Epithelial cell of esophagus (primary cell): ENCODE measurements around the gene RPL13A.
"Not testable (repeated sequence)": the region's sequence is repeated elsewhere in the genome, so short reads cannot be mapped to it uniquely, and the experiment has no call there.

ENCODE experiments used
- DNase-seq: peaks from one replicate; pipeline ENCODE4 v3.0.0; 2010; ENCODE audit warnings: low read depth
- H3K4me3 ChIP-seq: 2 replicates; pipeline ENCODE4 v1.5.1; 2011; ENCODE audit warnings: mild to moderate bottlenecking, low read length, control low read depth
- TF ChIP-seq, protein P1 (sequence below): IDR thresholded peaks from 2 replicates; pipeline ENCODE4 v1.5.1; 2011; ENCODE audit warnings: low read depth, mild to moderate bottlenecking, low read length, control low read depth, inconsistent platforms; ENCODE audit not compliant: insufficient read depth; ENCODE audit errors: missing control alignments

RPL13A gene

GRCh38 chr19:49468199-49468598 is 19.2 kb upstream of the RPL13A start:
- DNase-seq: peak; percentile 84
- TF ChIP-seq, protein P1, sequence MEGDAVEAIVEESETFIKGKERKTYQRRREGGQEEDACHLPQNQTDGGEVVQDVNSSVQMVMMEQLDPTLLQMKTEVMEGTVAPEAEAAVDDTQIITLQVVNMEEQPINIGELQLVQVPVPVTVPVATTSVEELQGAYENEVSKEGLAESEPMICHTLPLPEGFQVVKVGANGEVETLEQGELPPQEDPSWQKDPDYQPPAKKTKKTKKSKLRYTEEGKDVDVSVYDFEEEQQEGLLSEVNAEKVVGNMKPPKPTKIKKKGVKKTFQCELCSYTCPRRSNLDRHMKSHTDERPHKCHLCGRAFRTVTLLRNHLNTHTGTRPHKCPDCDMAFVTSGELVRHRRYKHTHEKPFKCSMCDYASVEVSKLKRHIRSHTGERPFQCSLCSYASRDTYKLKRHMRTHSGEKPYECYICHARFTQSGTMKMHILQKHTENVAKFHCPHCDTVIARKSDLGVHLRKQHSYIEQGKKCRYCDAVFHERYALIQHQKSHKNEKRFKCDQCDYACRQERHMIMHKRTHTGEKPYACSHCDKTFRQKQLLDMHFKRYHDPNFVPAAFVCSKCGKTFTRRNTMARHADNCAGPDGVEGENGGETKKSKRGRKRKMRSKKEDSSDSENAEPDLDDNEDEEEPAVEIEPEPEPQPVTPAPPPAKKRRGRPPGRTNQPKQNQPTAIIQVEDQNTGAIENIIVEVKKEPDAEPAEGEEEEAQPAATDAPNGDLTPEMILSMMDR: no peak
- H3K4me3 ChIP-seq: peak overlapping the region; percentile 10

GRCh38 chr19:49468746-49469447 is 18.5 kb upstream of the RPL13A start:
- DNase-seq: peak; percentile 75
- H3K4me3 ChIP-seq: peak overlapping the region; percentile 10
- TF ChIP-seq, protein P1: no peak

GRCh38 chr19:49469828-49470614 is 17.4 kb upstream of the RPL13A start:
- H3K4me3 ChIP-seq: no peak overlapping the region
- TF ChIP-seq, protein P1: no peak
- DNase-seq: peak; percentile 10

GRCh38 chr19:49470615-49470978 is 16.8 kb upstream of the RPL13A start:
- TF ChIP-seq, protein P1: no peak
- no peak overlapping the region for H3K4me3 ChIP-seq
- DNase-seq: no peak

GRCh38 chr19:49472936-49473335 is 14.5 kb upstream of the RPL13A start:
- DNase-seq: no peak
- TF ChIP-seq, protein P1: no peak
- H3K4me3 ChIP-seq: no peak overlapping the region

DNA sequence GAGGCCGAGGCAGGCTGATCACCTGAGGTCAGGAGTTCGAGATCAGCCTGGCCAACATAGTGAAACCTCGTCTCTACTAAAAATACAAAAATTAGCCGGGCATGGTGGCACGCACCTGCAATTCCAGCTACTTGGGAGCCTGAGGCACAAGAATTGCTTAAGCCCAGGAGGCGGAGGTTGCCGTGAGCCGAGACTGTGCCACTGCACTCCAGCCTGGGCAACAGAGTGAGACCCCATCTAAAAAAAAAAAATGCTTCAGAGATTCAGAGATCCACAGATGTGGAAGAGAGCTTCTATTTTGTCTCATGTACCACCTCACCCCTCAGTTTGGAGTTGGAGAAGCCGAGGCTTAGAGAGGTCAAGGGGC is 13.9 kb upstream of the RPL13A start:
- DNase-seq, H3K4me3 ChIP-seq: not testable (repeated sequence)

DNA sequence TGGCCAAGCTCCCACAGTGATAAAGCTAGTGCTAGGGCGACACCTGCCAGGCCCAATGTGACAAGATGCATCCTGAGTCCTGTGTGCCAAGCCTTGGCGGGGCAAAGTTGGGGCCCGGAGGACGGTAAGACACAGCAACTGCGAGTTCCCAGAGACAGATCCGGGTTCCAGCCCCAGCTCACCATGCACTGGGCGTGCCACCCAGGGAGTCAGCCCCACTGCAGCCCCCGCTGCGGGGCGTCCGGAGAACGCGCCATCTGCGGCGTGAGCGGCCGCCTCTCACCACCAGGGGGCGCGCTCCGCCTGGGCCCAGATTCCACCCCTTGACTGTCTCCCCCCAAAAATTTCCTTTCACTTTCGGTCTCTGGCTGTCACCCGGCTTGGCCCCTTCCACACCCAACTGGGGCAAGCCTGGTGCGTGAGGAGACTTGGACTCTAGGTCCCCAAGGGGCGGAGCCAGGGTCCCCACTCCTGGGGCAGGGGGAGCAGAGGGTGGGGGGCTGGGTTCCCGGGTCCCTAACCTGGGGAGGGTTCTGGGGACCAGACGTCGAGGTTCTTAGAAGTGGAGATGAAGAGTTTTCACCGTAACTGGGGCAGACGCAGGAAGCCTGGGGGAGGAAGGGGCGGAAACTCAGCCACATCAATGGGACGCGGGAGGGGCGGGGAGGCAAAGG is 13.4 kb upstream of the RPL13A start, which contains the start of gene FLT3LG:
Gene FLT3LG (plus strand): TSS at position 348 of the 674 bp plus-strand sequence. CDS start 425 bp downstream, outside the sequence.
- peak within 1 kb of the TSS; percentile 62 for H3K4me3 ChIP-seq
- TF ChIP-seq, protein P1: peak; percentile 72
- DNase-seq: peak; percentile 58
